H9 (cell line): ENCODE measurements around the gene TMEM233. TPM values are rescaled to one million over a fixed set of nuclear protein-coding genes. Genes with fewer than 3 reads are reported as not detected.

Source experiments
- DNase-seq: peaks from one replicate; pipeline ENCODE4 v3.0.0-alpha.2; 2017
- H2AFZ ChIP-seq: one replicate; pipeline ENCODE4 v1.6.1; 2013; ENCODE audit warnings: mild to moderate bottlenecking, low read length, control low read depth, moderate library complexity
- H2AK5ac ChIP-seq: 2 replicates; pipeline ENCODE4 v1.6.1; 2013; ENCODE audit warnings: low read length, control low read depth, mixed read lengths; ENCODE audit not compliant: insufficient read length
- H2BK120ac ChIP-seq: one replicate; pipeline ENCODE4 v1.6.1; 2013; ENCODE audit warnings: low read depth, mild to moderate bottlenecking, low read length, control low read depth, inconsistent platforms; ENCODE audit not compliant: poor library complexity, severe bottlenecking
- H2BK12ac ChIP-seq: 2 replicates; pipeline ENCODE4 v1.6.1; 2013; ENCODE audit warnings: low read length, control low read depth, mixed read lengths, low read depth; ENCODE audit not compliant: insufficient read length
- H2BK15ac ChIP-seq: 2 replicates; pipeline ENCODE4 v1.6.1; 2013; ENCODE audit warnings: low read depth, low read length, control low read depth
- H2BK20ac ChIP-seq: one replicate; pipeline ENCODE4 v1.6.1; 2013; ENCODE audit warnings: low read depth, mild to moderate bottlenecking, low read length, control low read depth, inconsistent platforms; ENCODE audit not compliant: poor library complexity, severe bottlenecking
- H2BK5ac ChIP-seq: 2 replicates; pipeline ENCODE4 v1.6.1; 2013; ENCODE audit warnings: low read length, control low read depth, mixed read lengths; ENCODE audit not compliant: insufficient read length
- H3K14ac ChIP-seq: 2 replicates; pipeline ENCODE4 v1.6.1; 2013; ENCODE audit warnings: low read length, control low read depth; ENCODE audit not compliant: insufficient read depth
- H3K18ac ChIP-seq: 2 replicates; pipeline ENCODE4 v1.6.1; 2013; ENCODE audit warnings: low read depth, mild to moderate bottlenecking, mixed read lengths, low read length, control low read depth; ENCODE audit not compliant: insufficient read length
- H3K23ac ChIP-seq: 2 replicates; pipeline ENCODE4 v1.6.1; 2013; ENCODE audit warnings: low read length, control low read depth, mixed read lengths, low read depth; ENCODE audit not compliant: insufficient read length
- H3K23me2 ChIP-seq: 2 replicates; pipeline ENCODE4 v1.6.1; 2013; ENCODE audit warnings: low read depth, mild to moderate bottlenecking, mixed read lengths, low read length, control low read depth; ENCODE audit not compliant: insufficient read length, poor library complexity, severe bottlenecking
- H3K27ac ChIP-seq: 2 replicates; pipeline ENCODE4 v1.5.1; 2013; ENCODE audit warnings: low read length, control low read depth, mixed read lengths, low read depth; ENCODE audit not compliant: insufficient read length
- H3K27me3 ChIP-seq: 2 replicates; pipeline ENCODE4 v1.6.1; 2013; ENCODE audit warnings: low read length, control low read depth, inconsistent platforms; ENCODE audit not compliant: insufficient read depth
- H3K4ac ChIP-seq: 2 replicates; pipeline ENCODE4 v1.6.1; 2013; ENCODE audit warnings: low read depth, mild to moderate bottlenecking, control low read depth, inconsistent platforms, low read length, moderate library complexity
- H3K4me1 ChIP-seq: 2 replicates; pipeline ENCODE4 v1.6.1; 2013; ENCODE audit warnings: low read length, control low read depth, inconsistent platforms; ENCODE audit not compliant: insufficient read depth
- H3K4me2 ChIP-seq: 2 replicates; pipeline ENCODE4 v1.6.1; 2013; ENCODE audit warnings: low read length, control low read depth, mixed read lengths; ENCODE audit not compliant: insufficient read length, insufficient read depth
- H3K56ac ChIP-seq: 2 replicates; pipeline ENCODE4 v1.6.1; 2013; ENCODE audit warnings: low read depth, mild to moderate bottlenecking, mixed read lengths, low read length, control low read depth; ENCODE audit not compliant: insufficient read length
- H3K79me1 ChIP-seq: 2 replicates; pipeline ENCODE4 v1.6.1; 2013; ENCODE audit warnings: low read depth, mild to moderate bottlenecking, moderate library complexity, low read length, control low read depth, inconsistent platforms; ENCODE audit not compliant: insufficient read depth, poor library complexity, severe bottlenecking
- H3K79me2 ChIP-seq: 2 replicates; pipeline ENCODE4 v1.6.1; 2013; ENCODE audit warnings: low read length, control low read depth, inconsistent platforms; ENCODE audit not compliant: insufficient read depth
- H3K9ac ChIP-seq: 2 replicates; pipeline ENCODE4 v1.6.1; 2013; ENCODE audit warnings: low read length, control low read depth, mixed read lengths; ENCODE audit not compliant: insufficient read length; ENCODE audit errors: extremely low read depth
- H3K9me3 ChIP-seq: one replicate; pipeline ENCODE4 v1.6.1; 2013; ENCODE audit warnings: low read depth, low read length, inconsistent platforms; ENCODE audit not compliant: control insufficient read depth
- H3T11ph ChIP-seq: one replicate; pipeline ENCODE4 v1.6.1; 2013; ENCODE audit warnings: mild to moderate bottlenecking, low read length, control low read depth, inconsistent platforms
- H4K20me1 ChIP-seq: one replicate; pipeline ENCODE4 v1.6.1; 2013; ENCODE audit not compliant: control insufficient read depth, insufficient read length, insufficient read depth
- H4K5ac ChIP-seq: 2 replicates; pipeline ENCODE4 v1.6.1; 2013; ENCODE audit warnings: low read depth, mild to moderate bottlenecking, mixed read lengths, low read length, control low read depth; ENCODE audit not compliant: insufficient read length
- H4K8ac ChIP-seq: replicated peaks from 2 replicates; pipeline ENCODE4 v1.6.1; 2013; ENCODE audit warnings: low read length, control low read depth, mixed read lengths, low read depth; ENCODE audit not compliant: insufficient read length
- H4K91ac ChIP-seq: 2 replicates; pipeline ENCODE4 v1.6.1; 2013; ENCODE audit warnings: low read depth, mild to moderate bottlenecking, moderate library complexity, mixed read lengths, low read length, control low read depth; ENCODE audit not compliant: insufficient read length
- H3K27ac Mint-ChIP-seq, 3 experiments: 2 replicates in 2 of 3; 3 replicates in 1 of 3; pipeline ENCODE4 v1.8.0; 2020 to 2021; ENCODE audit warnings: mixed read lengths in 3 of 3, mild to moderate bottlenecking in 1 of 3, moderate library complexity in 1 of 3
- H3K27me3 Mint-ChIP-seq: 2 replicates; pipeline ENCODE4 v1.8.0; 2021; ENCODE audit warnings: low read depth, mild to moderate bottlenecking, moderate library complexity, mixed read lengths
- H3K36me3 Mint-ChIP-seq, 3 experiments: 2 replicates in 2 of 3; 3 replicates in 1 of 3; pipeline ENCODE4 v1.8.0; 2020 to 2021; ENCODE audit warnings: low read depth in 3 of 3, mixed read lengths in 3 of 3; ENCODE audit not compliant: insufficient read depth in 1 of 3
- H3K4me1 Mint-ChIP-seq, 2 experiments: 2 replicates each; pipeline ENCODE4 v1.8.0; 2020; ENCODE audit warnings: mixed read lengths in 2 of 2
- H3K4me3 Mint-ChIP-seq, 2 experiments: 2 replicates in 1 of 2; 3 replicates in 1 of 2; pipeline ENCODE4 v1.8.0; 2020 to 2021; ENCODE audit warnings: mild to moderate bottlenecking in 2 of 2, mixed read lengths in 2 of 2, moderate library complexity in 1 of 2
- H3K9me3 Mint-ChIP-seq, 2 experiments: 2 replicates in 1 of 2; 3 replicates in 1 of 2; pipeline ENCODE4 v1.8.0; 2020; ENCODE audit warnings: mild to moderate bottlenecking in 2 of 2, mixed read lengths in 2 of 2, moderate library complexity in 1 of 2
- CTCF ChIP-seq: fragments of 200-600 bp; sonication (generic); conservative IDR thresholded peaks from 3 replicates; pipeline ENCODE4 v1.8.0; 2021; ENCODE audit warnings: antibody characterized with exemption, mild to moderate bottlenecking
- WGBS: extraction: QIAGEN DNeasy Blood & Tissue Kit; methylation state at CpG from one replicate; pipeline ENCODE4 v1.1.7; 2013; ENCODE audit warnings: missing lambda C conversion rate, low lambda C conversion rate, mixed read lengths; ENCODE audit not compliant: insufficient read length; ENCODE audit errors: extremely low coverage; 5-methylcytosine and 5-hydroxymethylcytosine counted together
- total RNA-seq: library from RNA; stranded (reverse); gene quantifications from 2 replicates; pipeline ENCODE4 v1.2.1, GENCODE V29; 2021

The TMEM233 gene
- total RNA-seq, 1 experiment from 2014 or later = not detected

- Histone ChIP-seq H4K91ac (no peak overlapping the region), H3K4me2 (no peak overlapping the region), H3K79me2 (no peaks in the 10 kb centered on the region), H3K27ac (no peak overlapping the region), H4K20me1 (no peaks in the 10 kb centered on the region), H2AFZ (no peak overlapping the region), H3K79me1 (no peaks in the 10 kb centered on the region), H2BK120ac (no peak overlapping the region), H3K14ac (no peak overlapping the region), H4K8ac (no peak overlapping the region), H2BK20ac (no peak overlapping the region), H3K18ac (no peak overlapping the region), H3K4me1 (no peaks in the 10 kb centered on the region), H3K4ac (no peak overlapping the region), H2BK12ac (no peak overlapping the region), H2BK5ac (no peak overlapping the region), H3T11ph (no peak overlapping the region), H3K23me2 (no peaks in the 10 kb centered on the region), H3K27me3 (no peaks in the 10 kb centered on the region), H2BK15ac (no peak overlapping the region), H3K9me3 (no peaks in the 10 kb centered on the region), H3K56ac (no peak overlapping the region), H3K9ac (no peak overlapping the region), H2AK5ac (no peak overlapping the region), H3K23ac (no peak overlapping the region), H4K5ac (no peak overlapping the region)
- H3K4me1 Mint-ChIP-seq = no peaks in the 10 kb centered on the region
- no peak for DNase-seq
- TF ChIP-seq CTCF = no peak
- no peak overlapping the region for H3K4me3 Mint-ChIP-seq
- H3K9me3 Mint-ChIP-seq = peaks cover 27 to 28% of the 10 kb centered on the region in 2 experiments
- peaks cover 30% of the 10 kb centered on the region for H3K27me3 Mint-ChIP-seq
- no CpG with 5 or more reads among the region's 3 CpGs for WGBS
- no peak overlapping the region for H3K27ac Mint-ChIP-seq
- peaks cover 4 to 17% (median 7%) of the 10 kb centered on the region in 3 experiments; a peak in 6 of 7 replicates for H3K36me3 Mint-ChIP-seq
These were observed 15.8 kb downstream of the TMEM233 start for GRCh38 chr12:119609358-119609757.
